GM12891 (cell line): ENCODE data around the gene ISL2.

Source experiments
- POLR2A ChIP-seq: IDR thresholded peaks from 2 replicates; pipeline ENCODE4 v1.6.1; 2011; ENCODE audit warnings: low read depth, low read length, control low read depth
- POLR2AphosphoS5 ChIP-seq: IDR thresholded peaks from 2 replicates; pipeline ENCODE4 v1.6.1; 2011; ENCODE audit warnings: low read depth, low read length, control low read depth
- TAF1 ChIP-seq: IDR thresholded peaks from 2 replicates; pipeline ENCODE4 v1.6.1; 2011; ENCODE audit warnings: low read depth, low read length, control low read depth

GRCh38 chr15:76346669-76347481, 10.3 kb downstream of the ISL2 start:
- TF ChIP-seq POLR2AphosphoS5 (no peak), POLR2A (no peak), TAF1 (no peak)
